GM19463 (cell line): ENCODE measurements around the gene GATA6.

Experiments
- ATAC-seq: cut with Tn5 transposase; IDR thresholded peaks from one replicate; pipeline ENCODE4 v1.9.1; 2021; ENCODE audit warnings: mild to moderate bottlenecking, moderate library complexity; ENCODE audit not compliant: unreplicated experiment

Gene GATA6

GRCh38 chr18:22169011-22169888 lies at the start of gene GATA6:
TSS of gene GATA6 (plus strand) at chr18:22169589. CDS start at chr18:22171145, 1,556 bp downstream.
- ATAC-seq = no peak

DNA sequence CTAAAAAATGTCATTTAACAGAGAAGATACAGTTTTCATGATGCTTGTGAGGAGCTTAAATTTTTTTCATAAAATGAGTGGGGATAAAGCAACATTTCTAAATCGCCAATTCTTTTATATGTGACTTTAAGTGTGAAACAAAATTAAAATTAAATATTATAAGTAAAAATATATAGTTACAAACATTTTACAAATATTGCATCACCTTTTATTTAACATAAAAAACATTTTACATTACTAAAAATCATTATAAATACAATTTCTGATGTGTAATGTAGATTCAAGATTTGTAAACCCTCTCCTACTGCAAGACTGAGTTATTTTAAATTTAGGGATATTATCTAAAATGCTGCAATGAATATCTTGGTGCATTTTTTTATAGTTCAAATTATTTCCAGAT lies 44.4 kb upstream of the GATA6 start:
- no peak for ATAC-seq

- ATAC-seq = no peak
These were observed 40.4 kb upstream of the GATA6 start for GRCh38 chr18:22128954-22129353.

DNA sequence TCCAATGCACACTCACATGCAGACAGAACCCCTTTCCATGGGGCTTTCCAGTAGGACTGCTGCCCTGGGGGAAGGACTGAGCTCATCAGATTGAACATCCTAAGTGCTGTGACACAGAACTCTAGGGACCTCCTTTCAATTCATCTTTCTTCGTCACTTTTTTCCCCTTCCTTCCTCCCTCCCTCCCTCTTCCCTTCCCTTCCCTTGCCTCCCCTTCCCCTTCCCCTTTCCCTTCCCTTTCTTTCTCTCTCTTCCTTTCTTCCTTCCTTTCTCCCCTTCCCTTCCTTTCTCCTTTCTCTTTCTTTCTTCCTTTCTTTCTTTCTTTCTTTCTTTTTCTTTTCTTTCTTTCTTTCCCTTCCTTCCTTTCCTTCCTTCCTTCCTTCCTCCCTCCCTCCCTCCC lies 39.6 kb upstream of the GATA6 start:
- no peak for ATAC-seq

DNA sequence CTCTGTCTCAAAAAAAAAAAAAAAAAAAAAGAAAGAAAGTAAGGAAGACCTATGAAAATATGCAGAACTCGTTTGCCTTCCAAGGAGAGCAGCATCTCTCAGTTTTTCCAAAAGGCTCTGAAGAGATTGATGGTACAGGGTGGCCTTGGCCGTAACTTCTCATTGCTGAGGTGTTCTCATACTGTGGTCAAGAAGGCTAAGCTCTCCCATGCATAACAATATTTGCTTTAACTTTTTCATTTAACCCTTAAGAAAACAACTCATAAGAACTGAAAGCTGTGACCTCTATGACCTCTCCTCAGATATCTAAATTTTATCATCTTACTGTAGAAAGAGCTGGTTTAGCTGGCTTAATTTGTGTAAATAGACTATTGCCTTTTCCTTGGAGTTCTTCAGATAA lies 37.1 kb upstream of the GATA6 start:
- ATAC-seq = peak; percentile 55

- peak; percentile 72 for ATAC-seq
These were observed 36.6 kb upstream of the GATA6 start for GRCh38 chr18:22132763-22133162.

GRCh38 chr18:22136395-22136794 lies 33.0 kb upstream of the GATA6 start:
- ATAC-seq = no peak

GRCh38 chr18:22141211-22141610 lies 28.2 kb upstream of the GATA6 start:
- no peak for ATAC-seq

DNA sequence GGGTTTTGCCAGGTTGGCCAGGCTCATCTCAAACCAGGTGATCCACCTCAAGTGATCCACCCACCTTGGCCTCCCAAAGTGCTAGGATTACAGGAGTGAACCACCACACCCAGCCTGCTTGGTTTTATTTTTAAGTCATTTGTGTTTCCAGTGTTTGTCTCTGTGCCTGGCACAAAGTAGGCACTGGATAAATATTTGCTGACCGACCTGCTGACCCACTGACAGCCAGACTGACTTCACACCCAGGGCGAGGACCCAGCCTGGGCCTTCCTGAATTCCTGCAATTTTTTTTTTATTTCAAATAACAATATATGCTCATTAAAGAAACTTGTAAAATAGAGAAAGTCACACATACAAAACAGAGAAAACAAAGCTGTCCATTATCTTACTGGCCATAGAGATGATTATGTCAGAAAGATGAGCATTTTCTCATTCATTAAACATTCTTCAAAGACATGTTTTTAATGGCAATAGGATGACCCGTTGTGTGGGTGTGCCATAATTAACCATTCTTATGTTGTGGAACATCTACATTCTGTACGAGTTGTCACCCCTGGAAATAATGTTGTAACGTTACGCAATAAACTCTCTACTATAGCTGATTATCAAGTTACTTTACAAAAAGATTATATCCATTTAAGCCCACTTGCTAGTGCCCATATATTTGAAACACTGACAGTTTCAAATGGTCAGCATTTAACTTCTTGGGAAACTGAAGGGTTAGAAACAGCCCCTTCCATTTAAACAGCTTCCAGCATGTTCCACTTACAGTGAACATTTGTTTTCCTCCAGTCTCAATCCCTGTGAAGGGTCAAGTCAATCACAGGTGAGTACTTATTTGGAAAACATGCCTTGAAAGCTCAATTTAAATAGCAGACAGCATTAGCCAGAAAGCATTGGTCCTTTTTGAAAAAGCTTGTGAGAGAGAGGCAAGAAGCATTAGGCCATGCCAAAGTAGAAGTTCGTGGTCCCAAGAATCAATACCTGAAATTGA lies 25.7 kb upstream of the GATA6 start:
- no peak for ATAC-seq

DNA sequence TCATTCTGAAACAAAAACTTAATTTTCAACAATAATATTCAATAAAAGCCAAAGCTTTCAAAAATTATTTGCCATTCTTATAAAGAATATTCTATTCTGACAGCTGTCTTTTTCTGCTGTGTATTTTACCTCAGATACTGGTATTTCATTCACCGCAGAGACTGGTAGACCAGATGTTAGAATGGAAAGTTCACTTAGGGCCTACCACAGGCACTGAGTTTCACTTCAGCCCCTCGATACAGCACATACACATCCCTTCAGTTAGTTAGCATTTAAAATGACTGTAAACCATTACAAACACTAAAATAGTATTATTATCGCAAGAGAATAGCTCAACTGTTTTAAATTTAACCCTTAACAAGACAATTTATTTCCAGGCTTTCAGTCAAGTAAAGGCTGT lies 24.2 kb upstream of the GATA6 start:
- no peak for ATAC-seq

GRCh38 chr18:22149710-22150109 lies 19.7 kb upstream of the GATA6 start:
- ATAC-seq = no peak

GRCh38 chr18:22152093-22152492 lies 17.3 kb upstream of the GATA6 start:
- ATAC-seq = no peak

- ATAC-seq = no peak
These were observed 16.0 kb upstream of the GATA6 start for GRCh38 chr18:22153428-22153827.

DNA sequence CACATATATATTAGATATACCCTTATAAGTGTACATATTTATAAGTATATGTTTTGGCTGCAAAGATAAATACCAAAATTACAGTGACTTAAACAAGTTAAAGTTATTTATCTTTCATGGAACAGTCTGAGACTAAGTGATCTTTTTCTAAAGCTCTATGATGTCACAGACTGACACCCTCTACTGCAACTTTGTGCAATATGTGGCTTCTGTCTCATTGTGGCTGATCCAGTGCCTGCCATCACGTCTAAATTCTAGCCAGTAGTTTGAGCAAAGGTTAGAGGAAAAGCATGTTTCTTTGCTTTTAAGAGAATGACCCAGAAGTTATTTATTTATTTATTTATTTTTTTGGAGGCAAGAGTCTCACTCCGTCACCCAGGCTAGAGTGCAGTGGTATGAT lies 13.8 kb upstream of the GATA6 start:
- no peak for ATAC-seq

DNA sequence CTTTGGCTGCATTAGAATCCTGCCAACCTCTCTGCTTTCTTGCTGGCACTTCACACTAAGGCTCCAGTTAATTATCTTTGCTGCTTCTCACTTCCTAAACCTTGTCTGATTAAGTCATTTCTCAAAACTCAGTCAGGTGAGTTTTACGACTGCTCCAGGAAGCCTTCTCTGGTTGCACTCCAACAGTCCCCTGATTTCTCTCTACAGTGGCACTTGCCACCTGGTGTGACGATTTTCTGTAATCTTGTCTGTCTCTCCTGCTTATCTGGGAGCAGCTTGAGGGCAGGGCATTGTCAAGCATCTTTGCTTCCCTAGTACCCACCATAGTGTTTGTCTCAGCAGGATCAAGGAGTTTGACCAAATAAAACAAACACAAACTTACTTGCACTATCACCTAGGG lies 10.4 kb upstream of the GATA6 start:
- ATAC-seq = no peak

DNA sequence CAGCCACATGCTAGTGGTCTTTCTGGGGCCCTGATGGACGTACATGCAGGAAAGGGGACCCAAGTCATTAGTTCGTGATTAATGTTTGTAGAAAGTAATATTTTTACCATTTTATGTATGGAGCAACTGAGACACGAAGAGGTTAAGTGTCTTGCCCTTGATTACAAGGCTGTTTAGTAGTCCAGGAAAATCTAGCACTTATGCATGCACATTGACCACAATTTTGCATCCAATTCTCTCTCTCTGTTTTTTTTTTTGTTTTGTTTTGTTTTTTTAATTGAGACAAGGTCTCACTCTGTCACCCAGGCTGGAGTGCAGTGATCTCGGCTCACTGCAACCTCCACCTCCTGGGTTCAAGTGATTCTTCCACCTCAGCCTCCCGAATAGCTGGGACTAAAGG lies 8.3 kb upstream of the GATA6 start:
- ATAC-seq = no peak

GRCh38 chr18:22163416-22164161 lies 5.8 kb upstream of the GATA6 start:
- ATAC-seq = no peak

GRCh38 chr18:22164337-22165048 lies 4.9 kb upstream of the GATA6 start:
- ATAC-seq = no peak

DNA sequence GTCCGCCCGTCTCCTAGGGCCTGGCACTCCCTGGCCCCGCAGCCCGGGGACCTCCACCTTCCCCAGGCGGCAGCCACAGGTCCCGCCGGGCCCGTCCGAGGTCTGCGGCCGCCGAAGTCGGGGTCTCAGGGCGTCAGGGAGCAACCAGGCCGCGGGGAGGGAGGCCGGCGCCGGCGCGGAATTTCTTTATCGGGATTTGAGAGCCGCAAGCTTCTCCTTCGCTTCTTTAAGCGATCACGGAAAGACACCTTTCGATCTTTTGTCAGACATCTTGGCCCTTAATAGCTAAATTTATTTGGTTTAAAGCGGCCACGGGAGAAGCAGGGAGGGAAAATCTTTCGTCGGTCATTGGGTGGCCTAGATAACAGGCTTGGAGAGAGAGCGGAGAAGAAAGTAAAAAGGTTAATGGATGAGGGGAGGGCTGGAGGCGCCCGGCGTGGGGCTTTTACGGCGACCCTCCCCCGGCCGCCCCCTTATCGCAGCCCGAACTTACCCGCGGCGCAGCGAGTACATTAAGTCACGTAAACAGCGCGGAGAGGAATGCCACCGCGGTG lies 4.3 kb upstream of the GATA6 start:
- ATAC-seq = no peak

DNA sequence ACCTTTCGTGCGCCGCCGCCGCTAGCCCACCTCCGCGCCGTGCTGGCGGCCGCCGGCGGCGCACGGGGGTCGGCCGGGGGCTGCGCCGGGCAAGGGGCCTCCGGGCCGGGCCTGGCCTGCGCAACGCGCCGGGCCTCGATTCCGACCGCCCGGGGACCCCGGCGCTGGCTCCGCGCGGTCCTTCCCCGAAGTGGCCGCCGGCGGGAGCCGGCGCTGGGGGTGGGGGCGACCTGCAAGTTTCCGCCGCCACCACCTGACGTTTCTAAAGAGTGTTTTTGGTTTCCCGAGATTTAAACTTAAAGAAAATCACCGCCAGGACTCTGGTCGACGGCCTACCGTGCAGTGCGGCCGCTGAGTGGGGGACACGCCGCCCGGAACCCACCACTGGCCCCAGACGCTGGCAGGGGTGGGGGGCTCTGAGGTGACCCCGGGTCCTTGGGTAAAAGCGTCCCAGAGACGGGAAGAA lies 3.8 kb upstream of the GATA6 start:
- no peak for ATAC-seq
